Pancreas (tissue), 10 donors: Measurements from ENCODE around the gene CTSF. TPM values are rescaled to one million over a fixed set of nuclear protein-coding genes. Genes with fewer than 3 reads are reported as not detected.

Experiments used
- ATAC-seq, 4 donors: fragments of 200-7000 bp; cut with Tn5 transposase; one replicate each; pipeline versions ENCODE4 v1.8.0 to v1.9.1; 2020; ENCODE audit warnings: mild to moderate bottlenecking in 4 of 4, moderate library complexity in 4 of 4
- DNase-seq, 6 donors: peaks; one replicate each; pipeline ENCODE4 v3.0.0-alpha.2; 2020
- FAIRE-seq: peaks from 2 replicates; lab custom pipeline; 2012; peaks lifted over from hg19 to GRCh38; lab: Jason Lieb, UNC
- H3K27ac ChIP-seq, 4 donors: fragments of 200-600 bp; sonication (generic); 1 replicate in 3 of 4; 2 replicates in 1 of 4; pipeline versions ENCODE4 v1.5.0 to v1.8.0; 2020
- H3K27me3 ChIP-seq, 4 donors: fragments of 200-600 bp; one replicate each; pipeline ENCODE4 v1.8.0; 2021
- H3K36me3 ChIP-seq, 3 donors: fragments of 200-600 bp; sonication (generic) in 1 of 3; one replicate each; pipeline versions ENCODE4 v1.5.0 to v1.8.0; 2020 to 2021
- H3K4me1 ChIP-seq, 3 donors: fragments of 200-600 bp; one replicate each; pipeline ENCODE4 v1.8.0; 2021
- H3K4me3 ChIP-seq, 4 donors: fragments of 200-600 bp; sonication (generic) in 2 of 4; one replicate each; pipeline versions ENCODE4 v1.5.0 to v1.8.0; 2020 to 2021
- H3K9me3 ChIP-seq, 4 donors: fragments of 200-600 bp; one replicate each; pipeline ENCODE4 v1.8.0; 2021
- WGBS, 2 donors: extraction: QIAGEN DNeasy Blood & Tissue Kit; methylation state at CpG; one replicate each; pipeline ENCODE4 v1.1.7; 2013; 5-methylcytosine and 5-hydroxymethylcytosine counted together
- intact Hi-C, 3 donors: fragments of 100-400 bp; cut with DNase I; formaldehyde crosslinking; loops; one replicate each; pipeline versions ENCODE4 v1.11.1 to v1.14.2; 2022
- polyA plus RNA-seq, 2 donors: library from polyadenylated mRNA; stranded (reverse); fragments of 200-250 nt; gene quantifications; one replicate each; pipeline ENCODE4 v1.2.3, GENCODE V29; 2013
- total RNA-seq, 6 donors: library from RNA; stranded (reverse); fragmentation: NEBNext Ultra II Directional in 4 of 6; extraction: Animal tissue kit (Norgen Biotek cat#: 25700) in 4 of 6; gene quantifications; one replicate each; pipeline versions ENCODE4 v1.2.1 to v1.2.4, GENCODE V29; 2021 to 2023
- TF ChIP-seq, protein P1 (sequence below), 4 donors: fragments of 200-600 bp; sonication (generic) in 3 of 4; IDR thresholded peaks; one replicate each; pipeline versions ENCODE4 v1.5.0 to v1.8.0; 2021; ENCODE audit warnings: antibody characterized with exemption in 4 of 4
- donor health status: healthy with polysubstance abuse.
- donor health status: DM: no; HTN: no; CAD: no; lungs with moderate emphysema.
- donor health status: DM: no; HTN: no; CAD: no.
- donor health status: control.
- donor health status: control.
- donor health status: Bipolar disorder and iron deficiency.
- donor health status: DM: yes; HTN: yes; CAD: no.
- donor health status: DM: no; HTN: no; CAD: no.
- donor health status: DM: no; HTN: no; CAD: no.
- donor health status: DM: yes; HTN: yes; CAD: no.

Gene CTSF
- total and polyA plus RNA-seq, 8 donors = 10.6 to 43.2 (median 19.9) TPM

DNA sequence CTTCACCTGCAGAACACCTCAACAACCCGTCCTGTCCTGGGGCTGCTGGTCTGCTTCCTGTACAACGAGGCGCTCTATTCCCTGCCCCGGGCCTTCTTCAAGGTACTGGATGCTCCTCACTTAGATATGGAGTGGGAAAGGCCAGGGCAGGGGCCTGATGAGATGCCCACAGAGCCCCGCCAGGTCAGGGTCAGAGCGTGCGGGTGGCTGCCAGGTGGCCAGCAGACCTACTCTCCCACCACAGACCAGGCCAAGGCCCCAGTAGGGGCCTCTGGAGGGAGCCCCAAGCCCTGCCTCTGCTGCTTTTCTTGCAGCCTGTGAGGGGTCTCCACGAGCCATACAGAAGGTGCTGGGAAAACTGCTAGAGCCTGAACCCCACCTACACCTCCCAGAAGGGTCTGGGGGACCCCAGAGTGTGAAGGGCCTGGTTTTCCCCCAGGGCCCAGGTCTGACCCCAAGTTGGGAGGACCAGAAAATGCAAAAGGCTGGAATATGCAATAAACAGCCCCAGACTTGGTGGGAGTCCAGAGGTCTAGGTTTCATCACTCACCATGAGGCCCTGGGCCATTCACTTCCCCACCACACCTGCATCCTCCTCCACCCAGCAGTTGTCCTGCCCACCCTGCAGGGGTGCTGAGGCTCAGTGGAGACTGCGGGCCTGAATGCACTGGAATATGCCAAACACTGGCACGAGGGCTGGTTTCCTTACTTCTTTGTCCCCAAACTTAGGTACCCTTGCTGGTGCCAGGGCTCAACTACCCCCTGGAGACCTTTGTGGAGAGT lies 37.3 kb downstream of the CTSF start:
- no peaks in the 10 kb centered on the region for H3K9me3 ChIP-seq
- TF ChIP-seq, protein P1, sequence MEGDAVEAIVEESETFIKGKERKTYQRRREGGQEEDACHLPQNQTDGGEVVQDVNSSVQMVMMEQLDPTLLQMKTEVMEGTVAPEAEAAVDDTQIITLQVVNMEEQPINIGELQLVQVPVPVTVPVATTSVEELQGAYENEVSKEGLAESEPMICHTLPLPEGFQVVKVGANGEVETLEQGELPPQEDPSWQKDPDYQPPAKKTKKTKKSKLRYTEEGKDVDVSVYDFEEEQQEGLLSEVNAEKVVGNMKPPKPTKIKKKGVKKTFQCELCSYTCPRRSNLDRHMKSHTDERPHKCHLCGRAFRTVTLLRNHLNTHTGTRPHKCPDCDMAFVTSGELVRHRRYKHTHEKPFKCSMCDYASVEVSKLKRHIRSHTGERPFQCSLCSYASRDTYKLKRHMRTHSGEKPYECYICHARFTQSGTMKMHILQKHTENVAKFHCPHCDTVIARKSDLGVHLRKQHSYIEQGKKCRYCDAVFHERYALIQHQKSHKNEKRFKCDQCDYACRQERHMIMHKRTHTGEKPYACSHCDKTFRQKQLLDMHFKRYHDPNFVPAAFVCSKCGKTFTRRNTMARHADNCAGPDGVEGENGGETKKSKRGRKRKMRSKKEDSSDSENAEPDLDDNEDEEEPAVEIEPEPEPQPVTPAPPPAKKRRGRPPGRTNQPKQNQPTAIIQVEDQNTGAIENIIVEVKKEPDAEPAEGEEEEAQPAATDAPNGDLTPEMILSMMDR (IDR thresholded peaks at IDR 0.05) = no peak
- FAIRE-seq (no peak), ATAC-seq (no peak), DNase-seq (no peak)
- H3K36me3 ChIP-seq = peaks cover 0 to 3% (median 0%) of the 10 kb centered on the region in 3 donors
- no peak overlapping the region for H3K4me3 ChIP-seq
- no peak overlapping the region for H3K27ac ChIP-seq
- H3K27me3 ChIP-seq = no peaks in the 10 kb centered on the region
- 78 to 80% methylated on average over 10 of the region's 10 CpGs for WGBS, 2 donors
- intact Hi-C loops = no loop called here
- no peaks in the 10 kb centered on the region for H3K4me1 ChIP-seq

DNA sequence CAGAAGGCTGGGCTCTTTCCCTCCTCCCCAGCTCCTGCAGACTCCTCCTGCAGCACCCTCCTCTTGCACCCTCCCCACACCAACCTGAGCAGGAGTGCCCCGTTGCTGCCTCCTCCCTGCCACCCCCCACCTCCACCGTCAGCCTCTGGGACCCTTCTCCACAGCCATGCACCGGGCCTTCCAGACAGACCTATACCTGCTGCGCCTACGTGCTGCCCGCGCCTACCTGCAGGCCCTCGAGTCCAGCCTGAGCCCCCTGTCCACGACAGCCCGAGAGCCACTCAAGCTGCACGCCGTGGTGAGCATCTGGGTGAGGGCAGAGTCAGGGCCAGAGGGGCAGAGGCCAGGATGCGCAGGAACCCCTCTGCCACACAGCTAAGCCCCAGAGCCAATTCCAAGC lies 38.8 kb downstream of the CTSF start:
- Histone ChIP-seq H3K27ac (no peak overlapping the region), H3K36me3 (no peaks in the 10 kb centered on the region), H3K27me3 (no peaks in the 10 kb centered on the region), H3K9me3 (no peaks in the 10 kb centered on the region), H3K4me1 (no peaks in the 10 kb centered on the region), H3K4me3 (no peak overlapping the region)
- ATAC-seq (peak in 1 of 4 donors; percentile 6), FAIRE-seq (no peak), DNase-seq (no peak)
- 87 to 88% methylated on average over 12 to 13 of the region's 13 CpGs for WGBS, 2 donors
- TF ChIP-seq, protein P1 (IDR thresholded peaks at IDR 0.05) = no peak
- intact Hi-C loops = no loop called here

DNA sequence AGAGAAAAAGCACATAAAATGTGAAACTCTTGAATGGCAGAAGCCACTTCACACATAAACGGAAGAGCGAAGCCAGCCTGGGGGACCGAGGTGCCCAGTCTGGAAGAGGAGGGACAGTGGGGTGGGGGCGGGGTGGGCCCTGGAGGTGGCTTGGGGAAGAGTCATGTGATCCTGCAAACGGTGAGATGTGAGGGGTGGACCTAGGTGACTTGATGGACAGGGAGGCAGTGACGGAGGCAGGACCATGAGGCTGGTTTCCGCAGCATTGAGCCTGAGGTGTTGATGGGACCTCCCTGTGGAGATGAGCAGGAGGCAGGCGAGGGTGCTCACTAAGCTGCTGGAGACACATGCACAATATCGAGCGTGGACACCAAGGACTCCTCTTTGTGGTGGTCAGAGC lies 39.3 kb downstream of the CTSF start:
- DNase-seq (no peak), FAIRE-seq (no peak)
- no peaks in the 10 kb centered on the region for H3K36me3 ChIP-seq

DNA sequence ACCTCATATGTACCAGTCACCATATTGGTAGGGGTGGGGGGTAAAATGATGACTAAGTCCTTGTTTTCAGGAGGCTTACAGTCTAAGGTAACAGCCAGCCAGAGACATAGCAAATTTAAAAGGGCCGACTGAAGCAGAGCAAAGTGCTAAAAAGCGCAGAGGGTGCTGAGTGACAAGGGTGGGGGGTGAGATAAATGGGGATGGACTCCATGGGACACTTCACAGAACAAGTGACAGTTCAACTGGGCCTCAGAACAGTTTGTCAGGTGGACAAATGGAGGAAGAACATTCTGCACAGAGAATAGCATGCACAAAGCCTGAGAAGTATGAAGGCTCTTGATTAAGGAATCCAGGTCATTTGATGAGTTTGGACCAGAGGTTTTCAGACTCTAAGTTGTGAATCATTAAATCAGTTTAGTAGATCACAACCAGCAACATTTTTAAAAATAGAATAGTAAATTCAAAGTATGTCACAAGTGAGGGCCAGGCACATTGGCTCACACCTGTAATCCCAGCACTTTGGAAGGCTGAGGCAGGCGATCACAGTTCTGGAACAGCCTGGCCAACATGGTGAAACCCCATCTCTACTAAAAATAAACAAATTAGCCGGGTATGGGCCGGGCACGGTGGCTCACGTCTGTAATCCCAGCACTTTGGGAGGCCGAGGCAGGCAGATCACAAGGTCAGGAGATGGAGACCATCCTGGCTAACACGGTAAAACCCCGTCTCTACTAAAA lies 43.9 kb downstream of the CTSF start:
- Histone ChIP-seq H3K36me3 (peaks cover 0 to 21% (median 0%) of the 10 kb centered on the region in 3 donors), H3K4me1 (no peaks in the 10 kb centered on the region), H3K27me3 (no peaks in the 10 kb centered on the region), H3K4me3 (no peak overlapping the region), H3K27ac (no peak overlapping the region), H3K9me3 (no peaks in the 10 kb centered on the region)
- ATAC-seq = no peak
- TF ChIP-seq, protein P1 (IDR thresholded peaks at IDR 0.05) = no peak
- 88 to 89% methylated on average over 10 of the region's 10 CpGs for WGBS, 2 donors
- no peak for FAIRE-seq
- intact Hi-C loops = no loop called here
- DNase-seq = peak in 1 of 6 donors; percentile 15

More for the DNA sequence above, 39.3 kb downstream of the CTSF start:
- Histone ChIP-seq H3K27me3 (no peaks in the 10 kb centered on the region), H3K9me3 (no peaks in the 10 kb centered on the region), H3K27ac (no peak overlapping the region), H3K4me1 (no peaks in the 10 kb centered on the region), H3K4me3 (no peak overlapping the region)
- intact Hi-C loops = no loop called here
- TF ChIP-seq, protein P1 (IDR thresholded peaks at IDR 0.05) = no peak
- no peak for ATAC-seq
- 82 to 84% methylated on average over 10 of the region's 10 CpGs for WGBS, 2 donors
